GM19452 (cell line): ENCODE data around the gene HIVEP1.
"Not testable (repeated sequence)": the region's sequence is repeated elsewhere in the genome, so short reads cannot be mapped to it uniquely, and the experiment has no call there.

Experiments
- ATAC-seq: cut with Tn5 transposase; IDR thresholded peaks from one replicate; pipeline ENCODE4 v1.9.1; 2021; ENCODE audit not compliant: unreplicated experiment

The HIVEP1 gene

DNA sequence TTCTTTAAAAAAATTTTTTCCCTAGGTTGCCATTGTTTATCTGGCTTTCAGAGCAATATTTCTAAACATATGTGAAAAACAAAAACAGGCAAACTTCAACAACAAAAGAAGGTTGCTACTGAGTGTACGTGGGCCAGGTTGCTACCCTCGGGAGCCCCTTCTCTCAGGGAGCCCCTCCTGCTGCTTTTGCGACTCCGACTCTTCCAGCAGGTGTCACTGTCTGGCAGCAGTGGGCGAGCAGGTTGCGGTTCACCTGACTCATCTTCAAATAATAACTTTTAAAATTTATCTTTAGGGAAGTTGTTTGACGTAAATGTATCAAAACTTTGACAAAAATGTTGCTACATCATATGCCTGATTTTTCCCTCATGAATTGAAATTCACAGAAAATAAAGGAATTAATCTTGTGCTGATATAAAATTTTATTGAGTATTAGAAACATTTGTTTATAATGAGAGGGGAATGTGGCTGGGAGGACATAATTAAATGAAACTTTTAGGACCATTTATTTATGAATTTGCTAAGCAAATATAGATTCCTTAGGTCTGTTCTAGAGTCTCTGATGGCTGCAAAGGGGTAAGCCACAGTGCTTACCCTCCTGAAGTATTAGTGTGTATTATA, 138.8 kb downstream of the HIVEP1 start:
- ATAC-seq = no peak

DNA sequence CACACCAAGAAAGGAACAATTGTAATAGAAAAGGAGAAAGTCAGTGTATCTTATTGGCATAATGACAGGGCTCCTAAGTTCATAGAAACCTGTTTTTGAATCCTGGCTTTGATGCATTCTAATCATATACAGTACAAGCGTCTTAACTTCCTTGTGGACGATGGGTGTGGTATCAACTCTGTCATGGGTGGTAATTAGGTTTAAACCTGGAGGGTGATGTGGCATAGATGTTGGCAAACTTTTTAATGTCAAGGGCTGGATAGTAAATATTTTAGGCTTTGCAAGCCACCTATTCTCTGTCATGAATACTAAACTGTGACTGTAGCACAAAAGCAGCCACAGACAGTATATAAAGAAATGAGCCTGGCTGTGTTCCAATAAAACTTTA, 139.3 kb downstream of the HIVEP1 start:
- no peak for ATAC-seq

DNA sequence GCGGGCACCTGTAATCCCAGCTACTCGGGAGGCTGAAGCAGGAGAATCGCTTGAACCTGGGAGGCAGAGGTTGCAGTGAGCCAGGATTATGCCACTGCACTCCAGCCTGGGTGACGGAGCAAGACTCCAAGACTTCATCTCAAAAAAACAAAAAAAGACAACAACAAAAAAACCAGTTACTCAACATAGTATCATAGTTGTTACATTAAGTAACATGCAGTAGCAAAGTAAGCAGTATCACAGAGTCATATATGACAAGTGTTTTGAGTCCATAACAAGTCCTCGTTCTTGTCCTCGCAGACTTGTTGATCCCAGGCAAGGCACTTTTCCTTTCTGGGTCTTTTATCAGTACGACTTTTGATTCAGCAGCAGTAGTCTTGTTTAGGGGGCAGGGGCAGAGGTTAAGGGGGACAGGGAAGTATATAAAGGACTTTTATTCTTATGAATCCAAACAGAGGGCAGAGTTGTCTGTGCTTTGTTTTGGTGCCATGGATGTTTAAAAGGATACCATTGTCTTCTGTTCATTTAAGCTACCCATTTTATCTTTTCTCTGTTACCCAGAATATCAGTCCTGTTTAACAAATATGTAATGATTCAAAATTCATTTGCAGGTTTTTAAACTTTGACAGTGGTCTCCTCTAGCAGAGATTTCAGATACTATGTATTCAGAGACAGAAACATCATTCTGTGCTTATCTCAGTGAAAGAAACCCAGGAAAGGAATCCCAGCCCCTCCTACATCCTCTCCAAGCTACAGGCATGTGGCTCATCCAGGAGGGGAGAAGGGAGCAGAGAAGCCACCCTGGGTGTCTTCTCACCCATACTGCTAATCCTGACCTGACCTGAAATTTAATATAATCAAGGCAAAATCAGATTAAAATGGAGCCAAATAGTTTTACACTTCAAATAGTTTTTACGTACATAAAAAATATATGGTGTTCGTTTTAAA, 140.2 kb downstream of the HIVEP1 start:
- no peak for ATAC-seq

DNA sequence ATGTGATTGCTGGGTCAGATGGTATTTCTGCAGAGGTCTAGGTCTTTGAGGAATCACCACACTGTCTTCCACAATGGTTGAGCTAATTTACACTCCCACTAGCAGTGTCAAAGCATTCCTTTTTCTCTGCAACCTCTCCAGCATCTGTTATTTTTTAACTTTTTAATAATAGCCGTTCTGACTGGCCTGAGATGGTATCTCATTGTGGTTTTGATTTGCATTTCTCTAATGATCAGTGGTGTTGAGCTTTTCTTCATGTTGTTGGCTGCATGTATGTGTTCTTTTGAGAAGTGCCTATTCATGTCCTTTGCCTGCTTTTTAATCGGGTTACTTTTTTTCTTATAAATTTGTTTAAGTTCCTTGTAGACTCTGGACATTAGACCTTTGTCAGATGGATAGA, 143.7 kb downstream of the HIVEP1 start:
- not testable (repeated sequence) for ATAC-seq

DNA sequence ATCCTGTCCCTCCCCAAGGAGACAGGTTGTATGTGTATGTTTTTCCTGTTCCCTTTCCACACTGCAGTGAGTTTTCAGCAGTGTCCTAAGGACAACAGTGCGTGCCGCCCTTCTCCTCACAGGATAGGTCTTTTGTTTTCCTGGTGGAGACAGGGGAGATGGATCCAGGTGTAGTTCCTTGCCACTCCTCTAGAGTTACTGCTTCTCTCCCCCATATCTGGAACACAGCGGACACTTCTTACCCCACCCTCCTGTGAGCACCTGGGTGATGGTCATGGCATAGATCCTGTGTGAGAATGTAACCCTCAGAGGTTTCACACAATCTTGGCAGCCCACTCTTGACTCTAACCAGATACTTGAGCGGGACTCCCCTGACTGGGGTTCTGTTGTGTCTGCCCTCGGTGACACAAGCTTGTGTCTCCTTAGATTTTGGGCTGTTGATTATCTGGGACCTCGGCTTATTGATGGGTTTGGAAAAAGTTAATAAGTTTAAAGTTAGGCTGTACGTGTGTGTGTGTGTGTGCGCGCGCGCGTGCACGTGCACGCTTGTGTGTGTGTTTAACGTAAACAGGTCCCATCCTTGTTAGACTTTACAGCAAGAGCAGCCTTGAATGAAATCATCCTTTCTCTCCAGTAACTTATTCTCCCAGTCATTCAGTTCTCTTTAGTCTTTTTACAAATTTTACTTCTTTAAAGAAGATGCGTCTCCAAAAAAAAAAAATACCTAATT, 146.7 kb downstream of the HIVEP1 start:
- no peak for ATAC-seq

DNA sequence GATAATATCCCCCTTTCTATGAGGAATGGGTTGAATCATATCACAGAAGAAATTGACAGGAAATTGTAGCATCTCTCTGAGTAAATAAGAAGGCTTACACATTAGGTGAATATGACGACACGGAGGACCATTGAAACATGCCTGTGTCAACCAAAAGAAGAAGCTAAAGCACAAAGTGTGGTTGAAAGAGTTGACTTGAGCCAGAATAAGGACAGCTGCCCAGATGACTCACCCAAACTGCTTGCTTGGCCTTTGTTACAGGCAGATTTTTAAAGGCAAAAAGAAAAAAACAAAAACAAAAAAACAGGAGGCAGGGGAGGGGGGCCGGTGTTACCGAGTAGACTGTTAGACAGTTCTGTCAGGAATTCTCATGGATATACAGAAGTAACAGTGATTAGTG, 148.2 kb downstream of the HIVEP1 start:
- no peak for ATAC-seq

DNA sequence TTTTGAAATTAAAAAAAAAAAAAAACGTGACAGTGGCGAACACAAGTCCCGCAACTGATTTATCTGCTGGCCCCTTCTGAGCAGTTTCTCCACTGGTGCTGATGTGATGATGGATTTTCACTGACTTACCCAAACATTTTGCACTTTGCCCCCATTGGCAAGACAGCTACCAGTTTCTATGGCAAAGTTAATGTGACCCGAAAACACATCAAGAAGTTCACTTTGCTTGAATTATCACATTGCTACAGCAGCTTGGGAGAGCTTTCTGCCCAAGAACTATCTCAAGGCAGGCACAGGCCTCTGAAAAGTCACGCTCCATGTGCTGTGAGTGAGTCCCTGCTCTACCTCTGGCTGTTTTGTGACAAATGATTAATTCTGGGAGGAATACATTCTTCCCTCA, 150.1 kb downstream of the HIVEP1 start:
- ATAC-seq = no peak

DNA sequence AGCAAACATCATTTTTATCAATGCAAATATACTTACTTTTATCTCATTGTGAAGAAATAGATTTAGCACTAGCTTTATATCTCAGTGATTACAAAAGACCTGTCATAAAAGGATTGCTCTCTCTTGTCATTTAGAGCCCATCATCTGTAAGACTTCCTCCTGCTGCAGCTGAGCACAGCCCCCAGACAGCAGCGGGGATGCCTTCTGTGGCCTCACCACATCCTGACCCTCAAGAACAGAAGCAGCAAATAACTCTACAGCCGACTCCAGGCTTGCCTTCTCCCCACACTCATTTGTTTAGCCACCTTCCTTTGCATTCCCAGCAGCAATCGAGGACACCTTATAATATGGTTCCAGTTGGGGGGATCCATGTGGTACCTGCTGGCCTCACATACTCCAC, 151.0 kb downstream of the HIVEP1 start:
- ATAC-seq = no peak

DNA sequence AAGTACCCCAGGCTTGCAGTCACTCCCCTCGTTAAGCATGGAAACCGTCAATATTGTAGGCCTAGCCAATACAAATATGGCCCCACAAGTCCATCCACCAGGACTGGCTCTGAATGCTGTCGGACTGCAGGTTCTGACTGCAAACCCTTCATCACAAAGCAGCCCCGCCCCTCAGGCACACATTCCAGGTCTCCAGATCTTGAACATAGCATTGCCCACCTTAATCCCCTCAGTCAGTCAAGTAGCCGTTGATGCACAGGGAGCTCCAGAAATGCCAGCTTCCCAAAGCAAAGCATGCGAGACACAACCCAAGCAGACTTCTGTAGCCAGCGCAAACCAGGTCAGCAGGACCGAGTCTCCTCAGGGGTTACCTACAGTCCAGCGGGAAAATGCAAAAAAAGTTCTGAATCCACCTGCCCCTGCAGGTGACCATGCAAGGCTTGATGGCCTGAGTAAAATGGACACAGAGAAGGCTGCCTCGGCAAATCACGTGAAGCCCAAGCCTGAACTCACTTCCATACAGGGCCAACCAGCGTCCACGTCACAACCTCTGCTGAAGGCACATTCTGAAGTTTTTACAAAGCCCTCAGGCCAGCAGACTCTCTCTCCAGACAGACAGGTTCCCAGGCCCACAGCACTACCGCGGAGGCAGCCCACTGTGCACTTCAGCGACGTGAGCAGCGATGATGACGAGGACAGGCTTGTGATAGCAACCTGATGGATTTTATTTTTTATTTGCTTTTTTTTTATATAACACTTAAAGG, 151.8 kb downstream of the HIVEP1 start:
- ATAC-seq = no peak

DNA sequence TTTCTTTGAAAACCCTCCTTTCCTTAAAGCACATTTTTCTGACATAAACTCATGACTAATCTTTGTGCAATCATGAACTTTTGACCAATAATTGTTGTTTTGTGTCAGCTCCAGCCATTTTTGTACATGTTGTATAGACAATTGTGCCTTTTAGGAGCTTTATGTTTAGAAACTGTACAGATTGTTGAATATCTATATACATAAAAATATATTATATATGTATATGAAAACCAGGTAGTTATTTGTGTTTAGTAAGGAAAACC, 152.3 kb downstream of the HIVEP1 start:
- ATAC-seq = no peak

DNA sequence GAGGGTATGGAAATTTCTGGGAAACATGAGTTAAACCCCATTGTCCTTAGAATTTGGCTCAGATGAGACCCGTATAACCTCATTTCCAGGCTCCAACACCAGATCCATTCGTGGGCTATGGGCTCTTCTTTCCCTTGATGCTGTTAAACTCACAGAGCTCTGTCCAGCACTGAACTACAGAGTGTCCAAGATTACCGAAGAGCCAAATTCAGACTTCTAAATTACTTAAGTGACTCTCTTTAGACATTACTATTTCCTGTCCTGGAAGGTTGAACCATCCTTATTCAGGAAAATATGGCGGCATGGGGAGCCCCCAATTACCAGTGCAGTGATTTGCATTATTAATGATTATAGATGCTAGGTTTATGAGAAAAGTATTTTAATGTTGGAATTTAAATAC, 153.2 kb downstream of the HIVEP1 start:
- no peak for ATAC-seq

DNA sequence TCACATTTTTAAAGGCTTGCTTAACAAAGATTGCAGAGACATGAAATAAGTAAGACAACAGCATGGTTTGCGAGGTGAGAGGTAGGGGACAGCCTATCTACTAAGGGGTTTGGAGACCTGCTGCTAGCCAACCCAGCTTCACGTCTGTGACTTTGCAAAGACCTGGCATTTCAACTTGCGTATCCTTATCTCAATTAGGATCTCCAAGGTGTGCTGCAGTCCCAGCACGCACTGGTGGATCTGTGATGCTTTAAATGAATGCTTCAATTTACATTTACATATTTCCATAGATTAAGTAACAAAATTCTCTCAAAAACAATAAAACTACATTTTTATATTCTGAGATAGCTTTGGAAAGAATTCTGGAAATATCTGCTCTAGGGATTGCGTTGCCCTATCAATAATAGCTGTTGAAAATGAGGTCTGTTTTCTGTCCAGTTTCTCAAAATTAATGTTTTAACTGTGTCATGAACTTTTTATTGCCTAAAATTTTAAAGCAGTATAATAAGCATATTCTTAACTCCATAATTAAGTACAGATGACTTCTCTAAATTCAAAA, 153.7 kb downstream of the HIVEP1 start:
- no peak for ATAC-seq

DNA sequence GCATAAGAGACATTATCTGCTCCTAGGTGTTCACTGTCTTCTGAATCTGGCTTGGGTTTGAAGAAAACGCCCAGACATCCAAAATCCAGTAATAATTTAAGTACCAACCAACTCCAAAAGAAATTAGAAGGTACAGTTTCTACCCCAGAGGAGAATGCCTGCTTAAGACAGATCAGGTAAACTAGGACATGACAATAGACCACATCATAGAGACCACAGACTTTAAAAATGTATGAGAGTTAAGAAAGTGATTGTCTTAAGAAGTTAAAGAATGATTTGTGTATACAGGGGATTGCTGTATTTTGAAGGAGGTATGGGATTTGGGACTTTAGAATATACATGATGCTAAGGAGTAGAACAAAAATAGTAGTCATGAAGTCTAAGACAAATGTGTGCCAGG, 157.3 kb downstream of the HIVEP1 start:
- no peak for ATAC-seq

DNA sequence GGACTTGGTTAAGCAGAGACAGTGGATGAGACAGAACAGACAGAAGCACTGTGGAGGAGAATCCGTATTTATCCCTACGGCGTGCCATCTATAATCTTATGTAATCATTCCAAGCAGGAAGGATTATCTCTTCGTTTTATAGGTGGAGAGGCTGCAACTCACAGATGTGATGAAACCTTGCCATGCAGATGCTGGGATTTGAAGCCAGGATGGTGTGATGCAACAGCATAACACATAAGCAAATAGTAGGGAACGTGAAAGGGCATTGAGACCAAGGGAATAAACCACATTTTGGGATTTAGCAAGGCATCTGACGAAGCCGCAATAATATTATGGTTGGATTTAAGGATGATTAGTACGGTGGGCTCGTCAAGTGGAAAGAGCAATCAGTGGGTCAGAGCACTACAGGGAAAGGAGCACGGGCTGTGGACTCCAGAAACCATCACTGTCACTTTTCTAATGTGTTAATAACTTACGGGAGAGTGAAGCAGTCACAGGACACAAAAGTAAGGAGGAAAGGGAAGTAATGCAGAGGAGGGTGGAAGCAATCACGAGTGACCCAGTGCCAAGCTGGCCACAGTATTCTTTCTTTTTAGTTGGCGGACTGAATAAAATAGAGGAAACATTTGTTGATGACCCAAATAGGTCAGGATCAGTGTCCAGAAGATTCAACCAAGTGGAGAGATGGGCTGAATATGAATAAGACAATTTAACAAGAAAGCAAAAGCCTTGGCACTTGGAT, 158.4 kb downstream of the HIVEP1 start:
- ATAC-seq = no peak

DNA sequence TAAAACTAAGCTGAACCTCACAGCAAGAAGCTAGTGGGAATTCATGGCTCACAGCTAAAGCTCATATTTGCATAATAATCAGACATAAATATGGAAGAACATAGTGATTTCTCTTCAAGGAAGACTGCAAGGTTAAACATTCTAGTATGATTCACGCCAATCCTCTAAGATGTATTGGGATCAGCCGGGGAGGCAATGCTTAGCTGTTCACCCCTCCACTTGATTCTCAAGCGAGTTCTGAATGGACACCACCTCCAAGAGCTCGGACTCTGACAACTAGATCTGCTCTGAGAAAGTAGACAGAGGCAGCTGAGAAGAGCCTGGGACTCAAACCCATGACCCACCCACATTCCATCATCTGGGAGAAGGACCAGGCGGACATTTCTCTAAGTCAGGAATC, 159.6 kb downstream of the HIVEP1 start:
- ATAC-seq = no peak

DNA sequence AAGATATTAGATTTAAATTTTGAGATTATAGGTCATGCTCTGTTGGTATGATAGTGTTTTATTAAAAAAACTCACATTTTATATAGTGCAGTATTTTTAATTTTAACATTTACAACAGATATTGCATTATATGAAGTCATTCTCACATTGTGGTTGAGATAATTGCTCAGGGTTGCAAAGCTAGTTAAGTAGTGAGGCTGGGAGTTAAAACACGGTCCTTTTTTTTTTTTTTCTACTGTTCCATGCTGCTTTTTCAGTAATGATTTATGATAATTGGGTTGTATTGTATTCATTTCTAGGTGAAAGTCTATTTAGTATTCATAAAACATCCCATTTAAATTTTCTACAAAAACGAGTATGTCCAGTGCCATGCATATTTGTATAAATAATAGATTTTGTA, 160.5 kb downstream of the HIVEP1 start:
- no peak for ATAC-seq

DNA sequence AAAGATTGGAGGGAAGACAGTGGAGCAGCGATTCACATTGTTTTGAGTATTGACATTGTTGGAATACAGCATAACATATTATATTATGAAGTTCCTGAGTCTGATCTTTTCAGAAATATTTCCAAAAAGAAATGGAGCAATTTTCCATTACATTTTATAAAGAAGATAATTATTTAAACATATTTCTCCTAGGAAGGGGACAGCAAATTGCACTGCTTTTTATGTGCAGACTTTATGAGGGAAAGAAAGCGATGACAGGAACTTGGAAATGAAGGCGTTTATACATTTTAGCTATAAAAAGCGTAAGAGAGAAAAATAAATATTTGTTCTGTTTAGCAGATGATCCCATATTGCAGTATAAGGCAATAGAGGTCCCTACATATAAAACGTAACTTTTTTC, 161.1 kb downstream of the HIVEP1 start:
- ATAC-seq = no peak

DNA sequence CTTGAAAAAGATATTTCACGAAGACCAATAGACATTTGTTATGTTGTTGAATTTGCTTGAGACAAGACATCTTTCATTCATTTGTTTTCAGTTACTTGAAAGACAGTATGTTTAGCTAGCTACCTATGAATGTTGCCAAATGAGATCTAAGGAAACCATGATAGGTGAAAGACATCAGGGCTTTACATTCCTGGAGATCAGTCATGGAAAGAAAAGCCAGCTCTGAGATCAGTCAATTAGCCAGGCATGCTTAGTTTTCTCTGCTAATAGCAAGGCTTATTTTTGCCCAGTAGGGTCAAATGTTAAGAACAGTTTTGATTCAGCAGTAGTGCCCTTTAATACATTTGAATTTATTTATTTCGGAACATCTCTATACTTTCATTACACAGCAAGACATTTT, 161.5 kb downstream of the HIVEP1 start:
- no peak for ATAC-seq

DNA sequence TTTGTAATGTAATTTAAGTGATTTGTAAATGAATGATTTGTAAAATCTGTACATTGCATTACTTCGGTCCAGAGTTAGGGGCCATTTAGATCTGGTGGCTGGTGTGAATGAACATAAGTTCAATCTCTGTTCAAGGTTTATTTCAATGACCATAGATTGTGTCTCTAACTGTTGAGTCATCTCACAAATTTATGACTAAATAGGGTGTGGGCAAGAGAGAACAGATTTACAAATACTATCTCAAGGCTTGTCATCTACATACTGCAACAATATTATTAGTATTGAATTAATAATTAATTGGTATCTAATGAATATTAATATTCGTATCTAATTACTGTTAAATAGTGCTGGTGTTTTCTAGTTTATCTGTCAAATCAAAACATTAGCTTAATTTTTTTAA, 162.8 kb downstream of the HIVEP1 start:
- ATAC-seq = no peak

DNA sequence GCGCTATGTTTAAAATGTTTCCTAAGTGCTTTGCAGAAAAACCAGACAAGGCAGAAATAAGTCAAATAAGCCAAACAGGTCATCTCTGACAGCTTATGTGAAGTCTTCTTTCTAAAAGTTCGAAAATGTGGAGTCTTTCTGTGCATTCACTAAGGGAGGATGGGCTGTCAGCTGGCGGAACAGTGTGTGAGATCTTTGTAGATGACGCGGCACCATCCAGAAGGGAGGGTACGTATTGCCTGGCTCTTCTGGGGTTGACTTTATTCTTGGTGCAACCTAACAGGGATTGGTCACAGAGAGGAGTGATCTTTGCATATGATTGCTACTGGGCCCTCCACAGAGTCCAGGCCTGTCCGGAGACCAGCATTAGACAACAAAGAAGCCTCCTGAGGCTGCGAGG, 163.5 kb downstream of the HIVEP1 start:
- ATAC-seq = no peak
